CD4-positive, alpha-beta T cell treated with Interleukin-15 for 4 hours (primary cell): ENCODE results near the gene FLG.
"Not testable (repeated sequence)": the region's sequence is repeated elsewhere in the genome, so short reads cannot be mapped to it uniquely, and the experiment has no call there.

Experiments used
- DNase-seq: peaks from one replicate; pipeline ENCODE4 v3.0.0-alpha.2; 2020; ENCODE audit warnings: low spot score

FLG gene

GRCh38 chr1:152256394-152256793 is 68.6 kb downstream of the FLG start:
- DNase-seq, result not testable (repeated sequence)
